Measurements from ENCODE around the gene ZNF573.

DNA sequence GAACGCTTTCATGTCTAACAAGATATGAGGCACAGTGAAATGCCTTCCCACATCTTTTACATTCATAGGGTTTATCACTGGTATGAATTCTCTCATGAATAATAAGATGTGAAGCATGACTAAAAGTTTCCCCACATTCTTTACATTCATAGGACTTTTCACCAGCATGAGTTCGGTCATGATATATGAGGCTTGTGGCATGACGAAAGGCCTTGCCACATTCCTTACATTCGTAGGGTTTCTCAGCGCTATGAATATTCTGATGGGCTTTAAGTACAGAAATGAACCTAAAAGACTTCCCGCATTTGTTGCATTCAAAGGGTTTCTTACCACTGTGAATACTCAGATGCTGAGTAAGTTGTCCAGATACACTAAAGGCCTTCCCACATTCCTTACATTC, 81.2 kb downstream of the ZNF573 start:
- TF ChIP-seq, protein P1, sequence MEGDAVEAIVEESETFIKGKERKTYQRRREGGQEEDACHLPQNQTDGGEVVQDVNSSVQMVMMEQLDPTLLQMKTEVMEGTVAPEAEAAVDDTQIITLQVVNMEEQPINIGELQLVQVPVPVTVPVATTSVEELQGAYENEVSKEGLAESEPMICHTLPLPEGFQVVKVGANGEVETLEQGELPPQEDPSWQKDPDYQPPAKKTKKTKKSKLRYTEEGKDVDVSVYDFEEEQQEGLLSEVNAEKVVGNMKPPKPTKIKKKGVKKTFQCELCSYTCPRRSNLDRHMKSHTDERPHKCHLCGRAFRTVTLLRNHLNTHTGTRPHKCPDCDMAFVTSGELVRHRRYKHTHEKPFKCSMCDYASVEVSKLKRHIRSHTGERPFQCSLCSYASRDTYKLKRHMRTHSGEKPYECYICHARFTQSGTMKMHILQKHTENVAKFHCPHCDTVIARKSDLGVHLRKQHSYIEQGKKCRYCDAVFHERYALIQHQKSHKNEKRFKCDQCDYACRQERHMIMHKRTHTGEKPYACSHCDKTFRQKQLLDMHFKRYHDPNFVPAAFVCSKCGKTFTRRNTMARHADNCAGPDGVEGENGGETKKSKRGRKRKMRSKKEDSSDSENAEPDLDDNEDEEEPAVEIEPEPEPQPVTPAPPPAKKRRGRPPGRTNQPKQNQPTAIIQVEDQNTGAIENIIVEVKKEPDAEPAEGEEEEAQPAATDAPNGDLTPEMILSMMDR (IDR thresholded peaks at IDR 0.05) = no peak
- no peak for TF ChIP-seq EZH2 (IDR thresholded peaks at IDR 0.05; ENCODE audit: borderline replicate concordance, insufficient read depth, low read depth, low read length, poor library complexity, severe bottlenecking)
